Stomach (tissue), 9 donors: ENCODE measurements around the gene ADAT1. TPM values are rescaled to one million over a fixed set of nuclear protein-coding genes. Genes with fewer than 3 reads are reported as not detected.

Experiments used
- DNase-seq, 2 donors: peaks; one replicate each; pipeline versions ENCODE4 v3.0.0 to v3.0.0-alpha.2; 2013 to 2019
- H3K27ac ChIP-seq, 5 donors: fragments of 200-600 bp in 4 of 5; sonication (generic) in 4 of 5; one replicate each; pipeline ENCODE4 v1.5.1; 2013 to 2019; ENCODE audit warnings: mild to moderate bottlenecking in 1 of 5, moderate library complexity in 1 of 5
- H3K27me3 ChIP-seq, 3 donors: fragments of 200-600 bp; sonication (generic); one replicate each; pipeline ENCODE4 v1.5.1; 2017 to 2019; ENCODE audit warnings: mixed run types in 1 of 3
- H3K36me3 ChIP-seq, 4 donors: fragments of 200-600 bp; sonication (generic); 1 replicate in 3 of 4; 2 replicates in 1 of 4; pipeline ENCODE4 v1.5.1; 2016 to 2019
- H3K4me1 ChIP-seq, 4 donors: fragments of 200-600 bp; sonication (generic); one replicate each; pipeline ENCODE4 v1.5.1; 2016 to 2019
- H3K4me3 ChIP-seq, 4 donors: fragments of 200-600 bp; sonication (generic) in 3 of 4; one replicate each; pipeline ENCODE4 v1.5.1; 2016 to 2019; ENCODE audit warnings: mild to moderate bottlenecking in 1 of 4
- H3K9me3 ChIP-seq, 4 donors: fragments of 200-600 bp; sonication (generic); one replicate each; pipeline ENCODE4 v1.5.1; 2016 to 2019
- EP300 ChIP-seq: sonication (generic); formaldehyde crosslinking; IDR thresholded peaks from one replicate; pipeline ENCODE4 v1.6.1; 2017; ENCODE audit warnings: antibody characterized with exemption
- POLR2A ChIP-seq, 4 donors: fragments of 450-650 bp; IDR thresholded peaks; one replicate each; pipeline ENCODE4 v1.6.1; 2016; ENCODE audit warnings: antibody characterized with exemption in 4 of 4, control low read depth in 2 of 4, mild to moderate bottlenecking in 1 of 4, moderate library complexity in 1 of 4
- POLR2AphosphoS5 ChIP-seq, 3 donors: sonication (generic); formaldehyde crosslinking; IDR thresholded peaks; one replicate each; pipeline ENCODE4 v1.6.1; 2016; ENCODE audit warnings: antibody characterized with exemption in 3 of 3
- WGBS, 5 donors: extraction: QIAGEN DNeasy Blood & Tissue Kit in 3 of 5; methylation state at CpG; one replicate each; pipeline versions ENCODE4 v1.1.5 to v1.1.7; 2013 to 2018; 5-methylcytosine and 5-hydroxymethylcytosine counted together
- intact Hi-C: fragments of 100-400 bp; cut with DNase I; formaldehyde crosslinking; loops from one replicate; pipeline ENCODE4 v1.15.1; 2023; ENCODE audit warnings: low total_unique reads
- polyA plus RNA-seq, 3 donors: library from polyadenylated mRNA; stranded (reverse); fragments of 200-250 nt; gene quantifications; one replicate each; pipeline ENCODE4 v1.2.3, GENCODE V29; 2013
- total RNA-seq, 5 donors: library from RNA; depleted of rRNA; stranded (reverse); fragments of >200 nt; gene quantifications; one replicate each; pipeline versions ENCODE4 v1.1.0 to v1.2.3, GENCODE V29; 2014 to 2016
- TF ChIP-seq, protein P1 (sequence below), 7 experiments: fragments of 450-650 bp in 4 of 7; fragments of 200-600 bp in 3 of 7; sonication (generic) in 3 of 7; IDR thresholded peaks; one replicate each; pipeline ENCODE4 v1.5.1; 2016 to 2019; ENCODE audit warnings: antibody characterized with exemption in 7 of 7, control low read depth in 2 of 7, mild to moderate bottlenecking in 1 of 7
- donor health status: healthy with polysubstance abuse.
- donor health status: Bipolar disorder and iron deficiency.
- donor health status: healthy.

The ADAT1 gene
- total and polyA plus RNA-seq, 8 donors, result 0.58 to 69.8 (median 13.0) TPM

GRCh38 chr16:75579281-75579834, 43.7 kb downstream of the ADAT1 start:
- Histone ChIP-seq H3K27me3 (no peaks in the 10 kb centered on the region), H3K27ac (no peak overlapping the region), H3K36me3 (peaks cover 30 to 70% (median 64%) of the 10 kb centered on the region in 4 donors), H3K4me1 (peaks cover 0 to 3% (median 0%) of the 10 kb centered on the region in 4 donors), H3K9me3 (no peaks in the 10 kb centered on the region), H3K4me3 (no peak overlapping the region)
- TF ChIP-seq POLR2AphosphoS5 (IDR thresholded peaks at IDR 0.05) (no peak), EP300 (no peak), POLR2A (IDR thresholded peaks at IDR 0.05) (no peak)
- TF ChIP-seq, protein P1, sequence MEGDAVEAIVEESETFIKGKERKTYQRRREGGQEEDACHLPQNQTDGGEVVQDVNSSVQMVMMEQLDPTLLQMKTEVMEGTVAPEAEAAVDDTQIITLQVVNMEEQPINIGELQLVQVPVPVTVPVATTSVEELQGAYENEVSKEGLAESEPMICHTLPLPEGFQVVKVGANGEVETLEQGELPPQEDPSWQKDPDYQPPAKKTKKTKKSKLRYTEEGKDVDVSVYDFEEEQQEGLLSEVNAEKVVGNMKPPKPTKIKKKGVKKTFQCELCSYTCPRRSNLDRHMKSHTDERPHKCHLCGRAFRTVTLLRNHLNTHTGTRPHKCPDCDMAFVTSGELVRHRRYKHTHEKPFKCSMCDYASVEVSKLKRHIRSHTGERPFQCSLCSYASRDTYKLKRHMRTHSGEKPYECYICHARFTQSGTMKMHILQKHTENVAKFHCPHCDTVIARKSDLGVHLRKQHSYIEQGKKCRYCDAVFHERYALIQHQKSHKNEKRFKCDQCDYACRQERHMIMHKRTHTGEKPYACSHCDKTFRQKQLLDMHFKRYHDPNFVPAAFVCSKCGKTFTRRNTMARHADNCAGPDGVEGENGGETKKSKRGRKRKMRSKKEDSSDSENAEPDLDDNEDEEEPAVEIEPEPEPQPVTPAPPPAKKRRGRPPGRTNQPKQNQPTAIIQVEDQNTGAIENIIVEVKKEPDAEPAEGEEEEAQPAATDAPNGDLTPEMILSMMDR (IDR thresholded peaks at IDR 0.05), result no peak
- intact Hi-C loops, result no loop called here
- DNase-seq, result no peak
- WGBS, 5 donors, result 73 to 90% (median 84%) methylated on average over 7 of the region's 7 CpGs

- TF ChIP-seq EP300 (no peak), POLR2AphosphoS5 (IDR thresholded peaks at IDR 0.05) (no peak), POLR2A (IDR thresholded peaks at IDR 0.05) (no peak)
- TF ChIP-seq, protein P1 (IDR thresholded peaks at IDR 0.05), result no peak
- intact Hi-C loops, result no loop called here
- H3K4me3 ChIP-seq, result no peak overlapping the region
- no peak overlapping the region for H3K27ac ChIP-seq
- peaks cover 37 to 77% (median 70%) of the 10 kb centered on the region in 4 donors for H3K36me3 ChIP-seq
- WGBS, 5 donors, result 92 to 100% (median 94%) methylated on average over 2 of the region's 2 CpGs
- H3K27me3 ChIP-seq, result no peaks in the 10 kb centered on the region
- peaks cover 0 to 3% (median under 1%) of the 10 kb centered on the region in 4 donors for H3K4me1 ChIP-seq
- no peak for DNase-seq
- H3K9me3 ChIP-seq, result no peaks in the 10 kb centered on the region
These were observed 44.4 kb downstream of the ADAT1 start for GRCh38 chr16:75578725-75579124.

- no peak for DNase-seq
- WGBS, 5 donors, result 94 to 97% (median 95%) methylated on average over 7 of the region's 7 CpGs
- Histone ChIP-seq H3K4me3 (no peak overlapping the region), H3K27me3 (no peaks in the 10 kb centered on the region), H3K4me1 (peaks cover 0 to 7% (median 3%) of the 10 kb centered on the region in 4 donors), H3K36me3 (peaks cover 42 to 82% (median 75%) of the 10 kb centered on the region in 4 donors), H3K27ac (no peak overlapping the region), H3K9me3 (no peaks in the 10 kb centered on the region)
- intact Hi-C loops, result no loop called here
- TF ChIP-seq EP300 (no peak), POLR2AphosphoS5 (IDR thresholded peaks at IDR 0.05) (no peak), POLR2A (IDR thresholded peaks at IDR 0.05) (no peak)
- TF ChIP-seq, protein P1 (IDR thresholded peaks at IDR 0.05), result no peak
These were observed 44.9 kb downstream of the ADAT1 start for GRCh38 chr16:75578212-75578611.

DNA sequence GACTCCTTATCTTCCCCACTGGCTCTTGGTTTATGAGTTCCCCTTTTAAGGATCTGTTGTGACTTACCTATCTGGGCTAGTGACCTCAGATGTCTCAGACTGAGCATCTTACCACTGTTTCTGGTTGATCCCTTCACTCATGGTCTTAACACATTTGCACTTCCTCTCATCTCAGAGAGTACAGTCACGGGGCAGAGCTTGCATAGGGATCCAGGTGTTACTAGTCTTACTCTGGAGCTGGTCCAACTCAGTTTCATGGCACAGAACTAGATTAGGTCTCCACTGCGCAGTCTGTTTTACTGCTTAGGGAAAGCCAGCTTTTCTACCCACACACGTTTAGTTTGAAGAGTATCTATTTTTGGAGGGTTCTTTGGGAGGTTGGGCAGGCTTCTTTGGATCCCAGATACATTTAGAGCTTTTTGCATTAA, 46.7 kb downstream of the ADAT1 start:
- no peak for DNase-seq
- Histone ChIP-seq H3K27me3 (no peaks in the 10 kb centered on the region), H3K9me3 (no peaks in the 10 kb centered on the region), H3K36me3 (peaks cover 55 to 98% (median 93%) of the 10 kb centered on the region in 4 donors), H3K4me3 (no peak overlapping the region), H3K27ac (no peak overlapping the region), H3K4me1 (peaks cover 0 to 25% (median 9%) of the 10 kb centered on the region in 4 donors)
- 41 to 63% (median 56%) methylated on average over 3 of the region's 3 CpGs for WGBS, 5 donors
- intact Hi-C loops, result no loop called here
- TF ChIP-seq POLR2A (IDR thresholded peaks at IDR 0.05) (no peak), EP300 (no peak), POLR2AphosphoS5 (IDR thresholded peaks at IDR 0.05) (no peak)
- TF ChIP-seq, protein P1 (IDR thresholded peaks at IDR 0.05), result no peak
